HG02588 (cell line): ENCODE data around the gene VWA7.

Experiments used
- ATAC-seq: cut with Tn5 transposase; IDR thresholded peaks from one replicate; pipeline ENCODE4 v1.9.1; 2021; ENCODE audit warnings: mild to moderate bottlenecking, moderate library complexity; ENCODE audit not compliant: unreplicated experiment

VWA7 gene

GRCh38 chr6:31761343-31761742 is 15.8 kb downstream of the VWA7 start:
- no peak for ATAC-seq

- no peak for ATAC-seq
Observed at GRCh38 chr6:31760790-31761189, 16.3 kb downstream of the VWA7 start.

GRCh38 chr6:31758281-31758680 is 18.8 kb downstream of the VWA7 start:
- ATAC-seq, result no peak

- no peak for ATAC-seq
Observed at GRCh38 chr6:31752739-31753319, 24.3 kb downstream of the VWA7 start.

- ATAC-seq, result no peak
Observed at GRCh38 chr6:31750411-31751022, 26.6 kb downstream of the VWA7 start.

GRCh38 chr6:31749301-31750036 is 27.7 kb downstream of the VWA7 start:
- no peak for ATAC-seq

DNA sequence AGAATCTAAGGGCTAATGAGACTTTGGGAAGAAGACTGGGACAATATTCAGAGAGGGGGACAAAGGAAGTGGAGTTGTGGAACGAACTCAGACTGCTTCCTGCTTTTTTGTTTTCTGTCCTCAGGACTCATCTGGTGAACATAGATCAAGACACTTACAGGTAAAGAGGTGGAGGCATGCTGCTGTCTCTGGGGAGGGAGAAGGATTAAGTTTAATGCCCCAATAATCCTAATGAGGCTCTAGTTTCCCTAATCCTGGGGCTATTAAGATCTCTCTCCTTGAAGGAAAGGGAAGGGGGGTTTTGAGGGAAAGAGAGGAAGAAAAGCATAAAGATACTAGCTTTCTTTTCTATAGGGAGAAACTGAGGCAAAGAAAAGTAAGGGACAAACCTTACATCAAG is 32.7 kb downstream of the VWA7 start:
- ATAC-seq, result no peak

DNA sequence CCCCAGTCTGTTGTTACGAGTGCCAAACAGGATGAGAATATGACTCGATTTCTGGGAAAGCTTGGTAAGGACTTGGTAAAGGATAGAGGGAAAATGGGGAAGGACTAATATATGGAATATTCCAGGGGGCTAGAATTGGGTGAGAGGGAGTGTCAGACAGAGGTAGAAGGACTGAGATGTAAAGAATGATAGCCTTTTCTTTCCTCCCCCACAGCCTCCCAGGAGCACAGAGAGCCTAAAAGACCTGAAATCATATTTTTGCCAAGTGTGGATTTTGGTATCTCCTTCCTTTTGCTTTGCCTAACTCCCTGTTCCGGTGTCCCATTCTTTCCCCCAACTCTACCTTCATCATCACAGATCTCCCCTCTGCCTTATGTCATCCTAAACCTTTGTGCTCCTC is 34.2 kb downstream of the VWA7 start:
- ATAC-seq, result no peak

GRCh38 chr6:31741815-31742214 is 35.3 kb downstream of the VWA7 start:
- no peak for ATAC-seq

DNA sequence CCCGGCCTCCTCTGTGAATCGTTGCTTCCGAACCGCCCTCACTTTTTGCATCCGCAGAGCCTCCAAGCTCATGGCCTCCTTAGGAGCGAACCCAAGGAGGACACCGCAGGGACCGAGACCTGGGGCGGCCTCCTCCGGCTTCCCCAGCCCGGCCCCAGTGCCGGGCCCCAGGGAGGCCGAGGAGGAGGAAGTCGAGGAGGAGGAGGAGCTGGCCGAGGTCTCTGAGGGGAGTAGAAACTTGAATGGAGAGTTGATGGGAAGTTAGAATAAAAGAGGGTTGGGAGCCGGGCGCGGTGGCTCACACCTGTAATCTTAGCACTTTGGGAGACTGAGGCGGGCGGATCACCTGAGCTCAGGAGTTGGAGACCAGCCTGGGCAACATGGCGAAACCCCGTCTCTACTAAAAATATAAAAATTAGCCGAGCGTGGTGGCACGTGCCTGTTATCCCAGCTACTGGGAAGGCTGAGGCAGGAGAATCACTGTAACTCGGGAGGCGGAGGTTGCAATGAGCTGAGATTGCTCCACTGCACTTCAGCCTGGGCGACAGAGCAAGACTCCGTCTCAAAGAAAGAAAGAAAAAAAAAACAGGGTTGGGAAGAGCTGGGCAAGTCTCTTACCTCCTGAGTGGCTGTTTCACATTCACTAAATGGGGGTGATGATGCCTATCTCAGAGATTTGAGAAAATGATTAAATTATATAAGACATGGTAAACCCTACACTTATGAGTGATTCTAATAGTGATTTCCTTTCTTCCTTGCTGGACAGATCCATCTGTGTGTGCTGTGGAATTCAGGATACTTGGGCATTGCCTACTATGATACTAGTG is 36.5 kb downstream of the VWA7 start:
- ATAC-seq, result no peak

DNA sequence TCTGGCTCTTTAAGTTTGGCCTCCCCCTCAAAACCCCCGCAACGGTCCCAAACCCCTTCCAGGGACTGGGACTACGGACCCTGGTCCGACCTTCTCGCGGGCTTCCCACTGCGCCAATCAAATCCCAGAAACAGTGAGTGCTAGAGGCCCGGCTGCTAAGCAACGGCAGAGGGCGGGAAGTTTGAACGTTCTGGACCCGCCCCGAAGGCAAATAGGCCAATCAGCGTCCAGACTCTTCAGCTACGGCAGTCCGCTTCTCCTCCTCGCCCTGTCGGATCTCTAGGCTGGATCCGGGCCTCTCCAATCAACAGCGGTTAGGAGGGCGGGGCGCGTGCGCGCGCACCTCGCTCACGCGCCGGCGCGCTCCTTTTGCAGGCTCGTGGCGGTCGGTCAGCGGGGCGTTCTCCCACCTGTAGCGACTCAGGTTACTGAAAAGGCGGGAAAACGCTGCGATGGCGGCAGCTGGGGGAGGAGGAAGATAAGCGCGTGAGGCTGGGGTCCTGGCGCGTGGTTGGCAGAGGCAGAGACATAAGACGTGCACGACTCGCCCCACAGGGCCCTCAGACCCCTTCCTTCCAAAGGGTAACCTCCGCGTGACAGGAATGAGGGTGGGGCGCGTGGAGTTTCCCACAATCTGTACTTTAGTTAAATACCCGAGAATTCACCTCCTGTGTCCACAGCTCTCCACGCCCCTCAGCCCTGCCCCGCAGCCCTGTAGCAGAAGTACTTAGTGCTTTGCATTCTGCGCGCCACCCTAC is 37.3 kb downstream of the VWA7 start, which contains the start of gene MSH5:
MSH5 (plus strand) TSS at position 367 of the 758 bp plus-strand sequence. CDS start 462 bp downstream, outside the sequence.
- peak; percentile 66 for ATAC-seq

DNA sequence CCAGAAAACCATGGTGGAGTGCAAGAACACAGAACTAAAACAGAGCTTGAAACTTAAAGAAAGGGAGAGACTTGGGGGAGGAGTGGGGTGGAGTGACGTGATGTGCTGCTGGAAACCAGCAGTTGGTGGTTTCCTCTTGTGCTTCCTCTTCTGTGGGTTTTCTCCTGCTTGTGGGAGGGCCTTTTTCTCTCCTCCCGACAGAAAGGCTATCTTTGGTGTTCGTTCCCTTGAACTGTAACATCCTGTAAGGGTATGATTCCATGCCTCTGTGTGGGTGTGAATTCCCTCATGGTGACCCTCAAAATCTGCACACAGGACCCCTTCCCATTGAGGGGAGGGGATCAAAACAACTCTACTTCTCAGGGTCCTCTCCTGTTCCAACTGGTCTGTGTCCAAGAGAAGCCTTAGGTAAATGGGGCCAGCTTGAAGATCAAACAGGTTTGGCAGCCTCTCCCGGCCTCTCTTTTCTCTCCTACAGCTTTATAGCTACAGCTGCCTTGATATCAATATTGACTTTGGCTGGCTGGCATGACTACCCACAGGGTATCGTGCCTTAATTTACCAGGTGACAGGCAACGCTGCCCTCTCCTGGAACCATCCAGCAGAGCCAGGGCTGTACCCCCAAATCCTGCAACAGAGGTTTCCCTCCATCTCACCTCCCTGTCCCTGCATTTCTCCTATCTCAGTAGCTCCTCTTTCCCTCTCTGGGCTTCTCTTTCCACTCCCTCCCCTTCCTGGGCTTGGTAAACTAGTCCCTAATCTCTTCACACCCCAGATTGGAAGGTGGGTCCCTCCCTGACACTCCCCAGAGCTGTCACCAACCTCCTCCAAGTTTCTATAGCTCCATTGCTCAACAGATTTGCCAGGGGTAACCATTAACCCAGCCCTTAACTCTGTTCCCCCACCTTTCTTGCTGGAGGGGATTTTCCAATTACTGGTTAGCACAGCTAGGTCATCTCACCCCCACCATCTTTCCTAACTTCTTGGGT is 38.8 kb downstream of the VWA7 start:
- no peak for ATAC-seq

DNA sequence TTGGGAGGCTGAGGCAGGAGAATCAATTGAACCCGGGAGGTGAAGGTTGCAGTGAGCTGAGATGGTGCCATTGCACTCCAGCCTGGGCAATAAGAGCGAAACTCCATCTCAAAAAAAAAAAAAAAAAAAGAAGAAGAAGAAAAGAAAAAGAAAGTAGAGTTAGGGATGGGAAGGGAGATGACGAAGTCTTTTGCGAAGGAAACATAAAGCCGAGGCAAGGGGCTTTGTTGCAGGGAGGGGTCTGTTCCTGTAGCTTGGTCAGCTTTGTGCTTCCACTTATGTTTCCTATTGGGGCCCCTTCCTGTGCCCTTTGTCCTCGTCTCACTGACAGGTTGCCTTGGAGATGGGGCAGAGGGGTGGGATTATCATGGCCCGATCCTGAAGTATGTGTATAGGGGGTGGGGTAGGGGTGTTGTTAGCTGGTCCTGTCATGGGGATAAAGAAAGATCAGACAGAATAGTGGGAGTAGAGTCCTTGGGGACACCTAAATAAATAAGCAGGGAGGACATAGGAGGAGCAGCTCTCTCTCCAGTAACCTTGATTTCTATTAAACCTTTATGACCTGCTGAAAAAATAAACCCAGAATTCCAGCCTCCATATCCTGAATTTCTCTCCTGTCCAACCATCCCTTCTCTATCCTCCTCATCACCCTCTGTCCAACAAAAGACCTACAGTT is 39.7 kb downstream of the VWA7 start:
- ATAC-seq, result no peak

GRCh38 chr6:31736768-31737314 is 40.3 kb downstream of the VWA7 start:
- no peak for ATAC-seq

DNA sequence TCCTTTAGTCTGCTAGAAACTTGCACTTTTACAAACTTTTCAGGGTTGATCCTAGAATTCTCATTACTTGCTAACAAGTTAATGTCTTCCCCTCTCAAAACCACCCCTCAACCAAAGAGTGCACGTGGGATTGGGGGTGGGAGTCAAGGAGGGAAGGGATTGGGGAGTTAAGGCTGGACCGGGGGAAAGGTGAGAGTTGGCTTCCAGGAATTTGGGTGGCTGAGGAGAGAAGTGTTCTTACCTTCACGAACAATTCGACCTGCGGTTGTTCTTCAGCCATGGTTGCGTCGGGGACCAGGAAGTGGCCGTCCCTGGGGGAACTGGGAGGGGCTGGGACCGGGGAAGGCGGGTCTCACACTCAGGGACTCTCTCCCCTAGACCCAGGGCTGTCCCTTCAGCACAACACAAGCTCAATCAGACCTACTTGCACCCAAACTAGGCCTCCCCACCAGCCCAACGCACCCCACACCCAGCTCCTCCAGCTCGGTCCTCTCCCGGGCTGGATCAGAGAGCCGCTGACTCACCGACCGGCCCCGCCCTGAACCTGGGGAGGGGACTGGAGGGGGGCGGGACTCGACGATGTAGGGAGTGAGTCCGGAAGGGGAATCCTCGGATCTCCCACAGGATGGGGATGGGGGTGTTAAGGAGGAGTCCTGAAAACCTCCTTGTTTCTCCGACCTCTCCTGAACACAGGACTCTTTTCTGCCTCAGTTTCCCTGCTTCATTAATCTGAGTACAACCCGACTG is 40.9 kb downstream of the VWA7 start, which contains the start of gene CLIC1:
CLIC1 (minus strand) TSS at position 510 of the 747 bp plus-strand sequence; CDS start at position 280, 230 bp downstream.
- no peak for ATAC-seq

DNA sequence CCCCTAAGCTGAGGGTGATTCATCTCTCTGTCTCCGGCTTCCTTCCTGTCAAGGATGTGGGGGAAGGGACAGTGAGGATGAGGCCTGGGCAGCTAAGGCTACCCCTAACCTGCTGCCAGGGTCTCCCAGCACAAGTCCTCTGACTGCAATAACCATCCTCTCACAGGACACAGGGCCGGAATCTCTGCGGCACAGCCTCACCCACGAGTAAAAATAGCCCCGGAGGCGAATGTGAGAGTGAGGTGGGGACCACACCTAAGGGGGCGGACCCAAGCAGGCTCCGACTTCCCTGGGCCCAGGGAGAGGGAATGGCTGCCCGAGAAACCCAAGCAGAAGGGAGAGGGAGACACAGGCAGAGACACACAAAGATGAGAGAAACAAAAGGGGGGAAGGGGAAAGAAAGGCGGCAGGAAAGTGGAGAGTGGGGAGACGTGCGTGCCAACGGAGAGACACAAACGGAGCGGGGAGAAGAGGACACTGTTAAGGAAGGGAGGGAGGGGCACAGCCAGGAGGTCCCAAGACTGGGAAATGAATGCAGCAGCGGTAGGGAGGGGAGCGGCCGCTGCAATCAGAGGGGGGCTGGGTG is 42.2 kb downstream of the VWA7 start:
- no peak for ATAC-seq

DNA sequence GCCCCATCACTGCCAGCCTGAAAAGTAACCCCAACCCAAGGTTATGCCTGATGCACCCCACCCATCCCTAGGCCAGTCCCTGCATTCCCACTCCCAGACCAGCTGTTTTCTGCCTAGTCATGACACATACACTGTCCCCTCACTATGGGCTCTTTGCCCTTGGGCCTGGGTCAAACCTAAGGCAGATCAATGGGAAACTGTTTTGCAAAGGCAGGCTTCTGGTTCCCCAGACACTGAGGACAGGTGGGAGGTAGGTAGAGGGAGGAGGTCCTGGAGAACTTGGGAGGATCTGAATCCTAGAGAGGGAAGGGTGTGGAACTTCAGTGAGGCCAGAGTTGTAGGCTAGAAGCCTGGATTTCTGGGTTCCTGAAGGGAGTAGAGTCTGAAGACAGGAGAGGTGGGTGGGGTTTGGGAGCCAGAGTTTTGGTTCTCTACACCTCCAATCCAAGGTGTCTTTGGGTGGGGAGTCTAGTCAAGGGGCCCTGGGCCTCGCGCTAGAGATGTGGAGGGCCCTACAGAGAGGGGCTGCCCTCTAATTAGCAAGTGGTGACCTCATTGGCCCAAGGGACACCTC is 42.8 kb downstream of the VWA7 start:
- ATAC-seq, result no peak
